Measurements from ENCODE around the gene STXBP3. TPM values are rescaled to one million over a fixed set of nuclear protein-coding genes. Genes with fewer than 3 reads are reported as not detected.
A peak's percentile ranks its signal among the peaks of the same experiment; 100 is the strongest.

The STXBP3 gene
- total and polyA plus RNA-seq, 8 donors = 44.4 to 60.2 (median 50.4) TPM

- Histone ChIP-seq H3K9me3 (no peaks in the 10 kb centered on the region), H3K36me3 (no peaks in the 10 kb centered on the region), H3K27ac (peak overlapping the region; percentile 61 to 78), H3K4me3 (no peak overlapping the region), H3K4me1 (peaks cover 24 to 38% of the 10 kb centered on the region in 2 donors), H3K27me3 (no peaks in the 10 kb centered on the region)
- no peak for TF ChIP-seq CTCF (IDR thresholded peaks at IDR 0.05)
- intact Hi-C loops (cut with DNase I) = no loop called here
- DNase-seq (no peak), ATAC-seq (no peak)
Measured at GRCh38 chr1:108831225-108831624, 84.8 kb downstream of the STXBP3 start.

- Histone ChIP-seq H3K4me3 (no peak overlapping the region), H3K27me3 (no peaks in the 10 kb centered on the region), H3K27ac (no peak overlapping the region), H3K36me3 (no peaks in the 10 kb centered on the region), H3K4me1 (peaks cover 24 to 37% of the 10 kb centered on the region in 2 donors), H3K9me3 (no peaks in the 10 kb centered on the region)
- no peak for TF ChIP-seq CTCF (IDR thresholded peaks at IDR 0.05)
- DNase-seq (no peak), ATAC-seq (no peak)
- intact Hi-C loops (cut with DNase I) = no loop called here
Measured at GRCh38 chr1:108832929-108833328, 86.5 kb downstream of the STXBP3 start.

GRCh38 chr1:108841703-108842102 lies 95.2 kb downstream of the STXBP3 start:
- Histone ChIP-seq H3K4me3 (no peak overlapping the region), H3K4me1 (no peaks in the 10 kb centered on the region), H3K36me3 (no peaks in the 10 kb centered on the region), H3K9me3 (no peaks in the 10 kb centered on the region), H3K27ac (no peak overlapping the region), H3K27me3 (no peaks in the 10 kb centered on the region)
- ATAC-seq = no peak
- no peak for DNase-seq
- intact Hi-C loops (cut with DNase I) = no loop called here
- TF ChIP-seq CTCF (IDR thresholded peaks at IDR 0.05) = no peak

- TF ChIP-seq CTCF (IDR thresholded peaks at IDR 0.05) = no peak
- no peaks in the 10 kb centered on the region for H3K9me3 ChIP-seq
- no peaks in the 10 kb centered on the region for H3K36me3 ChIP-seq
- H3K4me1 ChIP-seq = no peaks in the 10 kb centered on the region
- H3K27ac ChIP-seq = no peak overlapping the region
- no peak for ATAC-seq
- DNase-seq = no peak
- no peaks in the 10 kb centered on the region for H3K27me3 ChIP-seq
- intact Hi-C loops (cut with DNase I) = no loop called here
- H3K4me3 ChIP-seq = no peak overlapping the region
Measured at GRCh38 chr1:108842525-108843181, 96.2 kb downstream of the STXBP3 start.

- Histone ChIP-seq H3K27ac (no peak overlapping the region), H3K4me1 (no peaks in the 10 kb centered on the region), H3K36me3 (no peaks in the 10 kb centered on the region), H3K9me3 (no peaks in the 10 kb centered on the region), H3K27me3 (no peaks in the 10 kb centered on the region), H3K4me3 (no peak overlapping the region)
- ATAC-seq (no peak), DNase-seq (no peak)
- TF ChIP-seq CTCF (IDR thresholded peaks at IDR 0.05) = no peak
- intact Hi-C loops (cut with DNase I) = no loop called here
Measured at GRCh38 chr1:108843390-108844137, 97.1 kb downstream of the STXBP3 start.
